OCI-LY7 (cell line): ENCODE results near the gene SLC18A2.
"Not testable (repeated sequence)": the region's sequence is repeated elsewhere in the genome, so short reads cannot be mapped to it uniquely, and the experiment has no call there.

Experiments
- CTCF ChIP-seq: fragments of 200-600 bp; sonication (generic); conservative IDR thresholded peaks from 2 replicates; pipeline ENCODE4 v1.5.1; 2014; ENCODE audit warnings: mild to moderate bottlenecking, antibody characterized with exemption, low read length, moderate library complexity, mixed read lengths
- EZH2phosphoT487 ChIP-seq: fragments of 200-600 bp; sonication (generic); IDR thresholded peaks from 2 replicates; pipeline ENCODE4 v1.6.1; 2018; ENCODE audit warnings: low read depth, borderline replicate concordance, mild to moderate bottlenecking, mixed run types, antibody characterized with exemption, low read length, moderate library complexity, mixed read lengths

DNA sequence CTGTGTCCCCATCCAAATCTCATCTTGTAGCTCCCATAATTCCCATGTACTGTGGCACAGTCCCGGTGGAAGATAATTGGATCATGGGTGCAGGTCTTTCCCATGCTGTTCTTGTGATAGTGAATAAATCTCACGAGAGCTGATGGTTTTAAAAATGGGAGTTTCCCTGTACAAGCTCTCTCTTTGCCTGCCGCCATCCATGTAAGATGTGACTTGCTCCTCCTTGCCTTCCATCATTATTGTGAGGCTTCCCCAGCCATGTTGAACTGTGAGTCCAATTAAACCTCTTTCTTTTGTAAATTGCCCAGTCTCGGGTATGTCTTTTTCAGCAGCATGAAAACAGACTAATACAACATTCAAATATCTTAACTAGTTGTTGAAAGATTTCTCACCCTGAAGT lies 10.8 kb upstream of the SLC18A2 start:
- not testable (repeated sequence) for TF ChIP-seq CTCF, EZH2phosphoT487
